HL-60/S4 (cell line): ENCODE data around the gene ZNF675.
"Not testable (repeated sequence)": the region's sequence is repeated elsewhere in the genome, so short reads cannot be mapped to it uniquely, and the experiment has no call there.

ENCODE experiments used
- in situ Hi-C: fragments of 300-500 bp; cut with MboI; formaldehyde crosslinking; loops from 2 replicates; pipeline ENCODE4 v1.14.3; 2022; ENCODE audit warnings: low sequenced_read_pairs

The ZNF675 gene

DNA sequence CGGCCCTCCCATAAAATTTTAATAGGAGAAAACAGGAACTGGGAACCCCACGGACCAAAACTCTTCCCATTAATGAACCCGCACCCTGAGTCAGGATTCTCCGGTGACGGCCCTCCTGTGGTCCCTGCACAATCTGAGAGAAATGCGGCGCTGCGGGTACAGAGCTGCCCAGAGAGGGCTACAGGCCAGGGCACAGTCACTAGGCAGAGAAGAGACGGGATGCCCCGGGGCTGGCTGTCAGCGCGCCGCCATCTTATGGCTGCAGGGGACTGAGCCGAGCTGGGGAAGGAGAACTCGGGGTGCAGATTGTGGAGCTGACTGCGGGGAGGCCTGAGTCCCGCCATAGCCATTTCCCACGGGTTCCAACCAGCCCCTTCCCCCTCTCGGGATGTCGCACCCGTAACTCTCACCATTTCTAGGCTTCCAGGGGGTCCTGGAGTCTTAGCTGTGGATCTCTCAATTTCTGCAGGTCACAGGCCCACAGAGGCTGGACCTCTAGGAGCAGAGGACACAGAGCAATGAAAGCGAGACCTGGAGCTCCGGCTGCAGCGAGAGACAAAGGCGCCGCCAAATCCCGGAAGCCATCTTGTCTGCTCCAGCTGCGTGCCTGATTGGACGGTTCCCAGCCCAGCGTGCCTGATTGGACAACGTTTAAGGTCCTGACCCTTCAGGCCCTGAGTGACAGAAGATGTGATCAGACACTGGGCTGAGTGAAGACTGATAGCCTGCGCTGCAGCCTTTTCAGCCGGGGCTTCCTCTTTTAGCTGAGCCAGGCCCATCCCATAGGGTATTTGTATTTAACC, at the start of gene ZNF675:
ZNF675 (minus strand) TSS at position 592 of the 803 bp plus-strand sequence; CDS start at position 413, 179 bp downstream.
- in situ Hi-C loops: no loop called here

- in situ Hi-C loops: not testable (repeated sequence)
Observed at GRCh38 chr19:23730729-23731465, 43.9 kb upstream of the ZNF675 start.

DNA sequence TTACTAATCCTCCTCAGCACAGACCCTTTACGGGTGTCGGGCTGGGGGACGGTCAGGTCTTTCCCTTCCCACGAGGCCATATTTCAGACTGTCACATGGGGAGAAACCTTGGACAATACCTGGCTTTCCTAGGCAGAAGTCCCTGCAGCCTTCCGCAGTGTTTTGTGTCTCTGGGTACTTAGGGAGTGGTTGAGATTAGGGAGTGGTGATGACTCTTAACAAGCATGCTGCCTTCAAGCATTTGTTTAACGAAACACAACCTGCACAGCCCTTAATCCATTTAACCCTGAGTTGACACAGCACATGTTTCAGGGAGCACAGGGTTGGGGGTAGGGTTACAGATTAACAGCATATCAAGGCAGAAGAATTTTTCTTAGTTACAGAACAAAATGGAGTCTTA, 37.1 kb upstream of the ZNF675 start:
- in situ Hi-C loops: not testable (repeated sequence)

DNA sequence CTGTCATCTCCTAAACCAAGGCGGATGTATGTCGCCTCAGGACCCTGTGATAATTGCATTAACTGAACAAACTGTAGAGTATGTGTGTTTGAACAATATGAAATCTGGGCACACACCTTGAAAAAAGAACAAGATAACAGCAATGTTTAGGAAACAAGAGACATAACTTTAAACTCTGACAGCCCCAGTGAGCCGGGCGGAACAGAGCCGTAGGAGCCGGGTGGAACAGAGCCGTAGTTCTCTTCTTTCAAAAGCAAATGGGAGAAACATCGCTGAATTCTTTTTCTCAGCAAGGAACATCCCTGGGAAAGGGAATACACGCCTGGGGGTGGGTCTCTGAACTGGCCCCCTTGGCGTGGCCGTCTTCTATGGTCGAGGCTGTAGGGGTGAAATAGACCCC, 31.8 kb upstream of the ZNF675 start:
- in situ Hi-C loops: no loop called here

DNA sequence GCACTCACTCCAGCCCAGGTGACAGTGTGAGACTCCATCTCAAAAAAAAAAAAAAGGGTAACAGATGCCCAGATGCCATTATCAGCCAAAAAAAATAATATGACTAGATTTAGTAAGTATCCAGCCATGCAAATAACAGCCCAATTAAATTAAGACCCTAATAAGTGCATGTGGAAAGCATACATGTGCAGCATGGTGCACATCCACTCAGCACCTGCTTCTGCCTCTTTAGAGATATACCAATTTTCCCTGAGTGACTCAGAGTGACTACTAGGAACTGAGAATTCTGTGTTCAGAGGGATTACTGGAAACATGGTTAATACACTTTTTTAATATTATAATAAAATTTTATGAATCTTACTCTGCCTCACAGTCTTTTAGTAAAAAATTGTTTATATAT, 29.8 kb upstream of the ZNF675 start:
- in situ Hi-C loops: no loop called here

- in situ Hi-C loops: no loop called here
Observed at GRCh38 chr19:23709347-23709746, 22.3 kb upstream of the ZNF675 start.

- in situ Hi-C loops: no loop called here
Observed at GRCh38 chr19:23706657-23707056, 19.6 kb upstream of the ZNF675 start.

GRCh38 chr19:23699521-23699860, 12.5 kb upstream of the ZNF675 start:
- in situ Hi-C loops: no loop called here

- in situ Hi-C loops: no loop called here
Observed at GRCh38 chr19:23698711-23699520, 11.9 kb upstream of the ZNF675 start.

GRCh38 chr19:23692937-23693336, 5.9 kb upstream of the ZNF675 start:
- in situ Hi-C loops: not testable (repeated sequence)

GRCh38 chr19:23673132-23673531, 13.9 kb downstream of the ZNF675 start:
- in situ Hi-C loops: no loop called here

- in situ Hi-C loops: not testable (repeated sequence)
Observed at GRCh38 chr19:23668606-23669005, 18.4 kb downstream of the ZNF675 start.

DNA sequence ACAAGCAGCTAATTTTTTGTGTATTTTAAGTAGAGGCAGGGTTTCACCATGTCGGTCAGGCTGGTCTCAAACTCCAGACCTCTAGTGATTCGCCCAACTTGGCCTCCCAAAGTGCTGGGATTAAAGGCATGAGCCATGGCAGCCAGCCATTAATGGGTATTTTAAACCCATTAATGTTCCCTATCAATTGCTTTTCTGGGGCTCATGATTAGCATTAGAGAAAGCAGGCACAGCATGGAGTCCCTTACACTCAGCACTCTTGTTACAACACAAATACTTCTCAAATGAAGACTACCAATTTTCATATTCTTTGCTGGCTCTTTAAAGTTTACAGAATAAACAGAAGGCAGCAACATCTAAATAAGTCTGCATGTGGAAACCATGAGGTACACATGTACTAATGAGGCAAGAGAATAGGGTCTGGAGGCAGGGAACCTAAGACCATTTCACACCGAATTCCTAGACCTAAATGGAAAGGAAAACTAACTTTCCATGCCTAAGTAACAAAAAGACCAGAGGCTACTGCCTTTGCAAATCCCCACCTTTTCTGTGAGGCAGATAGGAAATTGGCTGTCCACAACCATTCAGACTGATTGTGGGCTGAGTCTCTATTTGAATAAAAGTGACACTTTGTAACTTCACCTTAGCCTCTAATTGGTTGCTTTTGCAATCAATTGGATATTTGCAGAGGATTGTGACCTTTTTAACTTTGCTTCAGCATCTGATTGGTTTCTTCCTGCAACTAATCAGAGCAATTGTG, 21.2 kb downstream of the ZNF675 start:
- in situ Hi-C loops: no loop called here

DNA sequence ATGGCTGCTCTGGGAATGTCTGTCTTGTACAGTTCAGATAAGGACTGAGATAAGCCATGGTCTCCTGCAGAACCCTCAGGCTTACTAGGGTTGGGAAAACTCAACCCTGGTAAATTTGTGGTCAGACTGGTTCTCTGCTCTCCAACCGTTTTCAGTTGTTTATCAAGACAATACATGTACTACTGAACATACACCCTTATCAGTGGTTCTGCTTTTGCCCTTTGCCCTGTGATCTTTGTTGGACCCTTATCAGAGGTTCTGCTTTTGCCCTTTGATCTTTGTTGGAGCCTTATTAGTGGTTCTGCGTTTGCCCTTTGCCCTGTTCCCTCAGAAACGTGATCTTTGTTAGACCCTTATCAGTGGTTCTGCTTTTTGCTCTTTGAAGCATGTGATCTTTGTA, 37.2 kb downstream of the ZNF675 start:
- in situ Hi-C loops: not testable (repeated sequence)
